Measurements from ENCODE around the gene SLCO3A1.

The SLCO3A1 gene

DNA sequence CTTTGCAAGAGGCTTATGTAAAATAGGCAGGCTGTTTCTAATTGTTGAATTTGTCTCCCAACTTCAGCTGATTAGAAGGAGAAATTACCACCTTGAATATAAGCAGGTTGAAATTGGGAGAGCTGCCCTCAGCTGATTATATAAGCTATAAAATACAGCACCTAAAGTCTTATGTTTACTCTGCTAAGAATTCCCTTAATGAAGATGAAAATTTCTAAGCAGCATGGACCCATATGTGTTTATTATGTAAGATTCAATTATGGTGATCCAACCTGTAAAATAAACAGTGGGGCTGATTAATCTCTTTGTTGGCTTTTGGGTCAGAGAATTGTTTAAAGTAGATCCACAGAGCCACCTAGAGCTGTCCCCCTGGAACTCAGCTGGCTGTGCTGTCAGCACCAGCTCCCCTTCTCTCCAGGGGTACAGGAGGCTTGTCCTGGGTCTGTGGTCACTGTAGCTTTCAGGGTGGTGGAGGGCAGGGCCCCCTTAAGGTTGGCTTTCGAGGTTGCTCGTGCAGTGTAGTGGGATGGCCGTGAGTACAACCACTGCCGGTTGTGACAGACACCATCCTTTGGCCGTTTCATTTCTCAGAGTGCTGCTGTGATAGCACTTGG is 9.5 kb downstream of the SLCO3A1 start:
- DNase-seq = no peak
- Histone ChIP-seq H3K4me3 (ENCODE audit: low read depth, low read length) (no peak overlapping the region), H3K4me1 (peaks cover 32% of the 10 kb centered on the region), H3K9me3 (no peaks in the 10 kb centered on the region), H3K36me3 (no peaks in the 10 kb centered on the region; the same call in 1 of the 2 replicates), H3K27me3 (no peaks in the 10 kb centered on the region)
- TF ChIP-seq CTCF (IDR thresholded peaks at IDR 0.05; ENCODE audit: low read depth, low read length) = no peak

DNA sequence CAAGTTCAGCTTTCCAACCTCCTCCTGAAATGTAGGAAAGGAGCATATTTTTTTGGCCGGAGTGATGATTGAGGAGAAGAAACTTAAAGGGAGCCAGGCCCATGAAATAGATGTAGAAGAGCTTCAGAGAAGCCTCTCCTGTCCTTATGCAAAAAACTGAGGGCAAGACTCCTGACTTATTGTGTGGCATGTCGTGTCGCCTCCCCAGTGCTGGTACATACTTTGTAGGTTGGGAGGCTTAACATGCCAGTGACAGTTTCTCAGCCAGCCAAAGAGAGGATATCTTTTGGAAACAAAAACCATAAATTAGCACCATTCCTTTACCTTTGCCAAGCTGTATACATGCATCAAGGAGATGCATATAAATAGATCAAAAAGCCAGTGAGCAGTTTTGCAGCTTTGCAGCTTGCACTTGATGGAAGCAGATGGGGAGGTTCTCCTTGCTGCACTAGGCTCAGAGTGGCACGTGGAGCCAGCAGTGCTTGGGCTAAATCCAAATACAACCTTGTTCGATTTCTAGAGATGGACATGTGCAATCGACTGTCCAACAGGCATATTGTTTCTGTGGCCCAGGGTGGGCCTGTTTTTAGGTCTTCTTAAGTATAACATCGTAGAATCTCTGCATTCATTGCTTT is 10.2 kb downstream of the SLCO3A1 start:
- H3K9me3 ChIP-seq = no peaks in the 10 kb centered on the region
- no peak for TF ChIP-seq CTCF (IDR thresholded peaks at IDR 0.05; ENCODE audit: low read depth, low read length)
- peaks cover 32% of the 10 kb centered on the region for H3K4me1 ChIP-seq
- H3K27me3 ChIP-seq = no peaks in the 10 kb centered on the region
- H3K4me3 ChIP-seq (ENCODE audit: low read depth, low read length) = no peak overlapping the region
- no peak for DNase-seq
- no peaks in the 10 kb centered on the region; the same call in 1 of the 2 replicates for H3K36me3 ChIP-seq

DNA sequence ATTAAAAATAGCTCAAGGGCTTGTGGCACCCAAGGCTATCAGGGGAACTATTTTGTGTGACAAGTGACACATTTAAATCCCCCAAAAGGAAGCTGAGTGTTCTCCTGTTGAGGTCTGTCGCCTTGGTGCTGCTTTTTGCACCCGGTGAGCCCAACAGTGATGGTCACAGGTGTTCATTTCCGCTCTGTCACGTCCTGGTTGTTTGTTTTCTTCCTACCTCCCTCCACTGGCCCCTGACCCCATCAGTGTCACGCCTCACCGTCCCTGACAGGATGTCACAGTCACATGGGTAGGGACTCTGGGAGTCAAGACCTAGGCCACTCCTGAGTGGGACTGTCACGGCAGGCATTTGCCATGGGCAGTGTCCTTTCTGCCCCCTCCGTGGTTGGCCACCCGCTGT is 11.2 kb downstream of the SLCO3A1 start:
- H3K36me3 ChIP-seq = no peaks in the 10 kb centered on the region; the same call in 1 of the 2 replicates

DNA sequence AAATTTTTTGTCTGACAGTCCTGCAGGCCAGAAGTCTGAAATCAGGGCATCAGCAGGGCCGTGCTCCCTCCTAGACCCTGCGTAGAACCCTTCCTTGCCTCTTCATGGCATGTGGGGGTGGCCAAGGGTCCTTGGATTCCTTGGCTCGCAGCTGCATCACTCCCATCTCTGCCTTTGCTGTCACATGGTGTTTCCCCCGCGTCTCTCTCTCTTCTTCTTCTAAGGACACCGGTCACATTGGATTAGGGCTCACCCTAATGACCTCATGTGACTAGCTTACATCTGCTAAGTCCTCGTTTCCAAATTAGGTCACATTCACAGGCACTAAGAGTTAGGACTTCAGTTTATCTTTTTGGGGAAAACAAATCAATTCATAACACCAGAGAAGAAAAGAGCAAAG is 12.0 kb downstream of the SLCO3A1 start:
- Histone ChIP-seq H3K27me3 (no peaks in the 10 kb centered on the region), H3K9me3 (no peaks in the 10 kb centered on the region), H3K36me3 (no peaks in the 10 kb centered on the region; the same call in 1 of the 2 replicates), H3K4me3 (ENCODE audit: low read depth, low read length) (no peak overlapping the region), H3K4me1 (peaks cover 32% of the 10 kb centered on the region)
- no peak for DNase-seq
- TF ChIP-seq CTCF (IDR thresholded peaks at IDR 0.05; ENCODE audit: low read depth, low read length) = no peak

More for the DNA sequence above, 11.2 kb downstream of the SLCO3A1 start:
- no peaks in the 10 kb centered on the region for H3K9me3 ChIP-seq
- no peak for TF ChIP-seq CTCF (IDR thresholded peaks at IDR 0.05; ENCODE audit: low read depth, low read length)
- no peak overlapping the region for H3K4me3 ChIP-seq (ENCODE audit: low read depth, low read length)
- no peak for DNase-seq
- H3K4me1 ChIP-seq = peaks cover 32% of the 10 kb centered on the region
- H3K27me3 ChIP-seq = no peaks in the 10 kb centered on the region

DNA sequence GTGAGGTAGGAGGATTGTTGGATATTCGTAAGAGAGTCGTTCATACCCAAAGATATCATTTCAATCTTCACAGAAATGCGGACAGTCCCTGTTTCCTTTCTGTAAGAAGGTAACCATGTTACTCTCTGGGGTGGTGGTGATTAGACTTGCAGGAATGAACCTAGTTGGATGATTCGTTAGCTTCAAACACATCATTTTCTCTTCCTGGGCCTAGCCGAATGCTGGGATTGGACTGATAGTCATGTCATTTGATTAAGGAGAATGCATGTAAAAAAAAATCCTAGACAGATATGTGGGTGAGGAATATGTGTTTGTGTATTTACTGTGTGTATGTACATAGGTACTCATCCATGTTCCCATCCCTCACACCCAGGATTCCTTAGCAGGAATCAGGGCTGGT is 12.4 kb downstream of the SLCO3A1 start:
- DNase-seq = no peak
- no peak overlapping the region for H3K4me3 ChIP-seq (ENCODE audit: low read depth, low read length)
- peaks cover 32% of the 10 kb centered on the region for H3K4me1 ChIP-seq
- TF ChIP-seq CTCF (IDR thresholded peaks at IDR 0.05; ENCODE audit: low read depth, low read length) = no peak
- no peaks in the 10 kb centered on the region for H3K9me3 ChIP-seq
- H3K27me3 ChIP-seq = no peaks in the 10 kb centered on the region
- H3K36me3 ChIP-seq = no peaks in the 10 kb centered on the region; the same call in 1 of the 2 replicates

DNA sequence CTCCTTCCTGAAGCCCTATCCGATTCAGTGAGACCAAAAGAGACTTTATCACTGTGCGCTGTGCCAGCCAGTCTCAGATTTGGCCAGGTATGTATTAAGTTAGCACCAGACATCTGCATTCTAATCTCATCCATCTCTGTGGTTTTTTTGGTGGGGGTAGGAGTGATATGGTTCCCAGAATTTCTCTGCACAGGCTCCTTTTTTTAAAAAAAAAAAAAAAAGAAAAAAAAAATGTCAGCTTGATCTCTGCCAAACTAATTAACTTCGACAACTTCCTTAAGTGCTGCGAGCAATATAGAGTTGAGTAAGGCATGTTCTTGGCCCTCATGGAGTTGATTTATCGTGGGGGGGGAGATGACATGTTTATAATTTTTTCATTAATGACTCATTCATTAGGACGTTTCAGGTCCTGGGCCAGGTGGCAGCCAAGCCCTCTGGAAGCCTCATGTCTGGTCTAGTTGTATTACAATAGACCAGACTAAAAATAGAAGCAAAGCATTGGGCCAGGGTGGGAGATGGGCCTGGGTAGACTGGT is 12.9 kb downstream of the SLCO3A1 start:
- Histone ChIP-seq H3K36me3 (no peaks in the 10 kb centered on the region), H3K9me3 (no peaks in the 10 kb centered on the region), H3K27me3 (no peaks in the 10 kb centered on the region), H3K4me1 (peaks cover 32% of the 10 kb centered on the region), H3K4me3 (ENCODE audit: low read depth, low read length) (peak overlapping the region; percentile 2; the same call in 1 of the 2 replicates)
- TF ChIP-seq CTCF (IDR thresholded peaks at IDR 0.05; ENCODE audit: low read depth, low read length) = no peak
- DNase-seq = peak; percentile 63
